Testis (tissue), 5 donors: Measurements from ENCODE around the gene KAT14. TPM values are rescaled to one million over a fixed set of nuclear protein-coding genes. Genes with fewer than 3 reads are reported as not detected.
"Not testable (repeated sequence)": the region's sequence is repeated elsewhere in the genome, so short reads cannot be mapped to it uniquely, and the experiment has no call there.

Experiments
- DNase-seq: peaks from one replicate; pipeline ENCODE4 v3.0.0-alpha.2; 2019
- H3K27ac ChIP-seq, 2 donors: fragments of 200-600 bp; sonication (generic); one replicate each; pipeline ENCODE4 v1.5.1; 2019
- H3K27me3 ChIP-seq: fragments of 200-600 bp; sonication (generic); one replicate; pipeline ENCODE4 v1.5.1; 2019
- H3K36me3 ChIP-seq: fragments of 200-600 bp; sonication (generic); one replicate; pipeline ENCODE4 v1.5.1; 2017; ENCODE audit warnings: low read depth; ENCODE audit errors: missing control alignments
- H3K4me1 ChIP-seq: fragments of 200-600 bp; sonication (generic); one replicate; pipeline ENCODE4 v1.5.1; 2019
- H3K4me3 ChIP-seq, 2 donors: fragments of 200-600 bp; sonication (generic); one replicate each; pipeline ENCODE4 v1.5.1; 2017 to 2019
- H3K9me3 ChIP-seq: fragments of 200-600 bp; sonication (generic); one replicate; pipeline ENCODE4 v1.5.1; 2017
- CTCF ChIP-seq, 3 experiments: fragments of 450-650 bp in 2 of 3; fragments of 200-600 bp in 1 of 3; sonication (generic) in 1 of 3; IDR thresholded peaks; one replicate each; pipeline ENCODE4 v1.5.1; 2016 to 2019; ENCODE audit warnings: antibody characterized with exemption in 3 of 3, mild to moderate bottlenecking in 2 of 3, moderate library complexity in 1 of 3
- POLR2A ChIP-seq: fragments of 450-650 bp; IDR thresholded peaks from one replicate; pipeline ENCODE4 v1.6.1; 2017; ENCODE audit warnings: antibody characterized with exemption, mild to moderate bottlenecking, moderate library complexity
- WGBS, 2 donors: methylation state at CpG; one replicate each; pipeline ENCODE4 v1.1.5; 2018; 5-methylcytosine and 5-hydroxymethylcytosine counted together
- intact Hi-C: fragments of 100-400 bp; cut with DNase I; formaldehyde crosslinking; loops from one replicate; pipeline ENCODE4 v1.15.1; 2023; ENCODE audit warnings: low total_unique reads
- long read RNA-seq, 2 donors: transcript quantifications; one replicate each; lab custom pipeline, GENCODE V29; 2026
- polyA plus RNA-seq: library from polyadenylated mRNA; stranded (reverse); fragments of 350-450 nt; fragmentation: Illumina TruSeq; extraction: RNeasy Lipid Tissue Mini Kit (QIAGEN cat#74804); gene quantifications from one replicate; pipeline ENCODE4 v1.2.3, GENCODE V29; 2014; ENCODE audit warnings: low read depth, low replicate concordance; ENCODE audit not compliant: insufficient read depth
- total RNA-seq, 2 donors: library from RNA; depleted of rRNA; stranded (reverse); fragments of >200 nt; gene quantifications; one replicate each; pipeline ENCODE4 v1.2.3, GENCODE V29; 2016

KAT14 gene
- total RNA-seq (10 to 100 TPM; 22.3 to 24.2 TPM), polyA plus RNA-seq (19.8 TPM)
- long read RNA-seq, donor 1, partial matches to known transcripts, result 0 of 2 reads
- long read RNA-seq, donor 1, other reads (novel, unspliced or antisense), result 0 of 2 reads
- long read RNA-seq, donor 2, partial matches to known transcripts, result 0 of 1 reads
- long read RNA-seq, donor 2, other reads (novel, unspliced or antisense), result 0 of 1 reads

GRCh38 chr20:18137412-18138265 lies at the start of gene KAT14, which contains the start of gene PET117:
Gene KAT14, plus strand, starts transcription at chr20:18137863. Its CDS starts 4,798 bp downstream, at chr20:18142661.
Gene PET117, plus strand, starts transcription at chr20:18137863. Its CDS starts 93 bp downstream, at chr20:18137956.
- H3K9me3 ChIP-seq, result no peaks in the 10 kb centered on the region
- 0% methylated on average over 3 to 86 of the region's 87 CpGs for WGBS, 2 donors
- intact Hi-C loops, result no loop called here
- peak within 1 kb of the TSS; percentile 91 to 92 for H3K27ac ChIP-seq
- H3K4me1 ChIP-seq, result peaks cover 15% of the 10 kb centered on the region
- no peaks in the 10 kb centered on the region for H3K36me3 ChIP-seq
- peak within 1 kb of the TSS; percentile 92 to 93 for H3K4me3 ChIP-seq
- peak; percentile 91 for DNase-seq
- no peaks in the 10 kb centered on the region for H3K27me3 ChIP-seq
- TF ChIP-seq POLR2A, result no peak
- peak in 1 of 3 experiments; percentile 43 for TF ChIP-seq CTCF (IDR thresholded peaks at IDR 0.05)

GRCh38 chr20:18088298-18088697 lies 49.4 kb upstream of the KAT14 start:
- H3K9me3 ChIP-seq, H3K27me3 ChIP-seq, DNase-seq, H3K27ac ChIP-seq, intact Hi-C loops, H3K4me1 ChIP-seq, H3K4me3 ChIP-seq, H3K36me3 ChIP-seq: not testable (repeated sequence)
- WGBS, 2 donors, result 80 to 87% methylated on average over 3 of the region's 3 CpGs

GRCh38 chr20:18088841-18089240 lies 48.8 kb upstream of the KAT14 start:
- H3K27ac ChIP-seq, H3K36me3 ChIP-seq, H3K9me3 ChIP-seq, H3K4me1 ChIP-seq, DNase-seq, H3K4me3 ChIP-seq, intact Hi-C loops, H3K27me3 ChIP-seq: not testable (repeated sequence)
- WGBS, 2 donors, result 89 to 94% methylated on average over 11 of the region's 11 CpGs

DNA sequence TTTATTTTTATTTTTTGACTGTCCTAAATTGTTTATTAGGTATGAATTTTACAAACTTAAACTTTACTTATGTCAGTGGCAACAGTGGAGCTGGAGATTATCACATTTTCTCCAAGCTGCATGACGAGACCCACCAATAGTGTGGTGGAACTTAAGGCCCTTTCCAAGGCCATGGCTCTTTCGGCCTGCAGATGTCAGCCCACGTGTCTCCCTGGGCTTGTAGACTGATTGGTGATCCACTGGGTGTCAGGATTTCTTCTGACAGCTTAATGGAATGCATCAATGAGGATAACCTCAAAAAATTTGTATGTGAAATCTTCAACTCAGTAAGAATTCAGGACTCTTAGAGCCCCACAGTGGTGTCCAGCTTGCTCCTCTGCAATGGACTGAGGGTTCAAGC lies 47.6 kb upstream of the KAT14 start:
- TF ChIP-seq CTCF (IDR thresholded peaks at IDR 0.05), result no peak
- TF ChIP-seq POLR2A, result no peak
- intact Hi-C loops, result no loop called here
- no peak overlapping the region for H3K27ac ChIP-seq
- no peak for DNase-seq
- WGBS, 2 donors, result 34 to 38% methylated on average over 3 of the region's 3 CpGs
- no peaks in the 10 kb centered on the region for H3K36me3 ChIP-seq
- H3K9me3 ChIP-seq, result no peaks in the 10 kb centered on the region
- H3K4me3 ChIP-seq, result no peak overlapping the region
- H3K4me1 ChIP-seq, result no peaks in the 10 kb centered on the region
- H3K27me3 ChIP-seq, result no peaks in the 10 kb centered on the region

DNA sequence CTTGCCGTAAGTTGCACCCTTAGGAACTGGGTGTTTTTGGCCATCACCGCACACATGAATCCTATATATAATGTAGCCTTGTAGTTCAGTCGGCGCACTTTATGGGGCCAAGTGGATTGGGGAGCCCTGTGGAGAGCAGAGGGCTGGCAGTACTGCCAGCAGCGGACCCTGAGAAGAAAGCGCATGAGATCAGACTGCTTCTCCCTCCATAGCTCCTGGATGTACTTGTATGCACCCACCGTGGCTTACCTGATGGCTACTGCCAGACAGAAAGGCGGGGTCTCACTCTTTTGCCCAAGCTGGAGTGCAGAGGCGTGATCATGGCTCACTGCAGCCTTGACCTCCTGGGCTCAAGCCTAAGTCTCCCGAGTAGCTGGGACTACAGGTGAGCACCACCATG lies 47.2 kb upstream of the KAT14 start:
- Histone ChIP-seq H3K4me3 (no peak overlapping the region), H3K27me3 (no peaks in the 10 kb centered on the region), H3K9me3 (no peaks in the 10 kb centered on the region), H3K4me1 (no peaks in the 10 kb centered on the region), H3K27ac (no peak overlapping the region), H3K36me3 (no peaks in the 10 kb centered on the region)
- intact Hi-C loops, result no loop called here
- no peak for TF ChIP-seq CTCF (IDR thresholded peaks at IDR 0.05)
- no peak for TF ChIP-seq POLR2A
- DNase-seq, result no peak
- WGBS, 2 donors, result 89% methylated on average over 8 to 10 of the region's 10 CpGs
